ENCODE measurements around the gene NDUFS2.

DNA sequence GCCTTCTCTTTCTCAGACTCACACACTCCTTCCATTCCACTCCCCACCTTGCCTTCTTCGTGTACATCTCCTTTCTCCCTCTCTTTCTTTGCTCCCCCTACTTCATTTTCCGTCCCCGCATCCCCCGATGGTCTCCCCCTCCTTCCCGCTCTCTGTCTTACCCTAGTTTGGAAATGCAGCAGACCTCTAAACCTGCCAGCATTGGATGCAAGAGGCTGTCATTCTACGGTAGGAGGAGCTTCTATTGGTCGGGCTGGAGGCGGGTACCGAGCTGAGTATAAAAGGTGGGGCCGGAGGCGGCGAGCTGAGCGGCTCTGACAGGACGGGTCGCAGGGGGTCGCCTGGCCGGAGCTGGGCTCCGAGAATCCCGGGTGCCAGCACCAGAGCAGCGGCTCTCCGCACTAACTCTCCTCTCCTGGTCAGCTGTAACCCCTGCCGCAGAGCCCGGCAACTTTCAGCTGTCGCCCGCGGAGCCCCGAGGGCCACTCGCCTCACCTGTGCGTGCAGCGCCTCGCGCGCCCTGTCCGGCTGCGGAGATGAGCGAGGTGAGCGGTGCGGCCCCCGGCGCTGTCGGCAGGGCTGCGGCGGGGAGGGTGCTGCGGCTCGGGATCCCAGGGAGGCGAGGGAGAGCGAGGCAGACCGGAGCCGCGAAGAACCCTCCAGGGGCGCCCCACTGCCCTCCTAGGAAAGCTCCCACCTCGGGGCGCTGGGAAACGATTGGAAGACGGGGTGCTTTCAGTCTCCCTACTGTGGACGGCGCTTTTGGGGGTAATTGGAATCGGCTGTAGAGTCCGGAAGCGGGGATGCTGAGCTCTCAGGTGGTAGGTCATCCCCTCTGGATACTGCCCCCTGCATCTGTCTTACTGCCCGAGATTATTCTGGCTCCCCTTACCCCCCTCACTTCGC is 56.5 kb downstream of the NDUFS2 start, which contains the start of gene PCP4L1:
- TF ChIP-seq, protein P1, sequence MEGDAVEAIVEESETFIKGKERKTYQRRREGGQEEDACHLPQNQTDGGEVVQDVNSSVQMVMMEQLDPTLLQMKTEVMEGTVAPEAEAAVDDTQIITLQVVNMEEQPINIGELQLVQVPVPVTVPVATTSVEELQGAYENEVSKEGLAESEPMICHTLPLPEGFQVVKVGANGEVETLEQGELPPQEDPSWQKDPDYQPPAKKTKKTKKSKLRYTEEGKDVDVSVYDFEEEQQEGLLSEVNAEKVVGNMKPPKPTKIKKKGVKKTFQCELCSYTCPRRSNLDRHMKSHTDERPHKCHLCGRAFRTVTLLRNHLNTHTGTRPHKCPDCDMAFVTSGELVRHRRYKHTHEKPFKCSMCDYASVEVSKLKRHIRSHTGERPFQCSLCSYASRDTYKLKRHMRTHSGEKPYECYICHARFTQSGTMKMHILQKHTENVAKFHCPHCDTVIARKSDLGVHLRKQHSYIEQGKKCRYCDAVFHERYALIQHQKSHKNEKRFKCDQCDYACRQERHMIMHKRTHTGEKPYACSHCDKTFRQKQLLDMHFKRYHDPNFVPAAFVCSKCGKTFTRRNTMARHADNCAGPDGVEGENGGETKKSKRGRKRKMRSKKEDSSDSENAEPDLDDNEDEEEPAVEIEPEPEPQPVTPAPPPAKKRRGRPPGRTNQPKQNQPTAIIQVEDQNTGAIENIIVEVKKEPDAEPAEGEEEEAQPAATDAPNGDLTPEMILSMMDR (IDR thresholded peaks at IDR 0.05) = no peak
- TF ChIP-seq POLR2A (IDR thresholded peaks at IDR 0.05) = no peak
